Endometrial microvascular endothelial cells (primary cell): ENCODE measurements around the gene CSRP1. TPM values are rescaled to one million over a fixed set of nuclear protein-coding genes. Genes with fewer than 3 reads are reported as not detected.

Experiments
- in situ Hi-C: cut with HindIII; loops from 2 replicates; pipeline ENCODE4 v1.10.0; 2017; ENCODE audit warnings: low sequenced_read_pairs, low pct_unique_long_range_greater_than_20kb; ENCODE audit errors: inconsistent ontology term
- total RNA-seq: library from RNA; depleted of rRNA; stranded (reverse); fragments of >200 nt; gene quantifications from one replicate; pipeline ENCODE4 v1.2.3, GENCODE V29; 2015; ENCODE audit errors: inconsistent ontology term

CSRP1 gene
- total RNA-seq, 1 donor from 2014 or later: 2,449 TPM

DNA sequence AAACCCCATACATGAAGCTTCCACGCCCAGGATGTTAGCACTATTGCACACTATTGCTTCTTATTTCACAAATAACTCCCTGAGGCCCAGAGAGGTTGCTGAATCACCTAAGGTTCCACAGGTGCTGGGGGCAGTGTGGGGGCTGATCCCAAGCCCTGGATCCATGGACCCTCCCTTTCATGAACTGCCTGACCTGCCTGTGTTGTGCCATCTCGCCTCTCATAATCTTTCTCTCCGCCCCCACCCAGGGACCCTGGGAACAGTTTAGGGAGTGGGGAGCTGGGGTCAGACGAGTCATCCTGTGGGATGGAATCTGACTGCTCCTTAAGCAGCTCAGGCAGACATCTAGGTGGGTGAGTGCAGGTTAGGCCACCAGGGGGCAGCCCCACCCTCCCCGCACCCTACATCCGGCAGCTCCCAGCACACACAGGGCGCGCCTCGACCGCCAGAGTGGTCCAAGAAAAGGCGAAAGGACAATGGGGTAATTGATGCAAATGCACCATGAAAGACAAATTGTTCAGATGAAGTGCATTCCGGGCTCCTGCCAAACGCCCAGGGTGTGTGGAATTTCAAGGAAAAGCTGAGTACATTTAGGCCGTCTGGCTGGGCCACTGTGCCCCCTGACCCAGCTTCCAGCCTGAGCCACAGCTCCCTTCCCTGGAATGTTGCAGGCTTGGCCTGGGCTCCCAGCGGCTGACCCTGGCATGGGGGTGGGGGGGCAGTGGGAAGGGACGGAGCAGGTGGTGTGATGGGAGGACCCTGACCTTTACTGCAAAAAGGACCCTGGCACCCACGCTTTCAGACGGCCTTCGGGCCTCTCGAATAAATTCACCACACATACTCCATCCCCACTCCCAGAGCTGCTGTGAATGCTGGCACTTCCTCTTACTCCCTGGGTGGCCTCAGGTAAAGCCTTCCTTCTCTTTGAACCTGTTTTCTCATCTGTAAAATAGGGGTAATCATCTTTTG lies 58.7 kb downstream of the CSRP1 start:
- in situ Hi-C loops: no loop called here

DNA sequence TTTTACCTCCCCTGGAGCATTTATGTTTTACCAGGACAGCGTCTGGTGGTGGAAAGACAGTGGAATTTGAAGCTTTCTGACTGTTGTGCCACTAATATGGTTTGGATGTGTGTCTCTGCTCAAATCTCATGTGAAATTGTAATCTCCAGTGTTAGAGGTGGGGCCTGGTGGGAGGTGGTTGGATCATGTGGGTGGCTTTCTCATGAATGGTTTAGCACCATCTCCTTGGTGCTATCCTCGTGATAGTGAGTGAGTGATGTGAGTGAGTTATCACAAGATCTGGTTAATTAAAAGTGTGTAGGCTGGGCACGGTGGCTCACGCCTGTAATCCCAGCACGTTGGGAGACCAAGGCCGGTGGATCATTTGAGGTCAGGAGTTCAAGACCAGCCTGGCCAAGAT lies 61.6 kb downstream of the CSRP1 start:
- in situ Hi-C loops: no loop called here

DNA sequence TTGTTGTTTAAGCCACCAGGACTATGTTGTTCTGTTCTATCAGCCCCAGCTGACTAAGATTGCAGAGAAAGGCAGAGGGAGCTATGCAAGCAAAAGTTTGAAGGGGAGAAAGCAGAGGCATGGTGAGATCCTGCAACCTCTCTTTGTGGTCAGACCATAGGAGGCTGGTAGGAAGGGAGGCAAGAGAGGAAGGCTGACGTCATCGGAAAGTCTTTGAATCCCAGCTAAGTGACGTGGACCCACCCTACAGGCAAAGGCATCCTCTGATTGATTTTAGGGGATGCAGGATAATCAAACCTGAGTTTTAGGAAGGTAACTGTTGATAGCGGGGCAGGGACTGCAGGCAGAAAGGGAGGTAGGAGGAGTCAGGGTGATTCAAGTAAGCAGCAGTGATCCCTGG lies 62.1 kb downstream of the CSRP1 start:
- in situ Hi-C loops: no loop called here

DNA sequence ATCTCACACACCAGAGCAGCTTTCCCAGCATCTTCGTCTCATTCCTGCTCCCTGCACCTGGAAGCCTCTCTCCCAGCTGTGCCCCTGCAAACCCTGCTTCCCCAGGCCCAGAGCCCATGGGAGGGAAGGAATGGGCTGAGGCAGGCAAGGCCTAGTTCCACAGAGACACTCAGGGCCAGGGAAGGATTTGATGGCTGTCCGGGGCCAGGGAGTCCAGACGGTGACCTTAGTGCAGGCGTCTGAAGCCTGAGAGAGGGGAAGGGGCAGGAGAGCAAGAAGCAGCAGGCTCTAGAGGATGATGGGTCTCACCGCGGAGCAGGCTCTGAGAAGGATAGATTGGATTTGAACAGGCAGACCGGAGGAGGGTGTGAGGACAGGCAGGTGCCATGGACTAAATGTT lies 63.2 kb downstream of the CSRP1 start:
- in situ Hi-C loops: no loop called here

DNA sequence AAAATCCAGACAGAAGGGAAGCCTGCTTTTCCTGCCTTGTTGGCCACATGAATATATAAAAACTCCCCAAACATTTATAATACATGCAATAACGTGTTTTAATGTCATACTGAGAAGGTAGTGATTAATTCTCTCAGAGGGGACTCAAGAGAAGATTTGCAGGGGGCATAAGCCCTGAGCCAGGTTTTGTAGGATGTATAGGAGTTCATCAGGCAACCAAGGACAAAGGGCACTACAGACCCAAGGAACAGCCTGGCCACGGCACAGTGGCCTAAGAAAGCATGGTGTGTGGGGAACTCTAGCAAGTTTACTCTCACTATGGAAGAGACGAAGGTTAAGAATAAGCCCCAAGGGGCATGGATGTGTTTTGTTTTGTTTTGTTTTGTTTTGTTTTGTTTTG lies 70.0 kb downstream of the CSRP1 start:
- in situ Hi-C loops: no loop called here

DNA sequence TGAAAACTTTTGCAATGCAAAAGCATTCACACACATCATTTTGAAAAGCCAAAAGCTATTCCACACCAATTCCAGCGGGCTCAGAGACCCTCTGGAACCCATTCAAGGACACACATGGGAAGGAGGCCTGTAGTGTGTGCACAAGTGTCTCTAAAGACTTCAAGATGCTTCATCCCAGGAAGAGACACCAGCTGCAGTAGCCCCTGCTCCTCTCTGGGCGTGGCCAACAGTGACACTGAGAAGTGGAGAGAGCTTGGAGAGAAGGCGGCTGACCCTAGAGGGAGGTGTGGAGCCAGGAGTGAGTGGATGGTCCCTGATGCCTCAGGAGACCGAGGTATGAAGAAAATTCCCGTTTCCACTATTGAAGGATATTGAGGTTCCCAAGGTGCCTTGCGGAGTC lies 70.5 kb downstream of the CSRP1 start:
- in situ Hi-C loops: no loop called here

DNA sequence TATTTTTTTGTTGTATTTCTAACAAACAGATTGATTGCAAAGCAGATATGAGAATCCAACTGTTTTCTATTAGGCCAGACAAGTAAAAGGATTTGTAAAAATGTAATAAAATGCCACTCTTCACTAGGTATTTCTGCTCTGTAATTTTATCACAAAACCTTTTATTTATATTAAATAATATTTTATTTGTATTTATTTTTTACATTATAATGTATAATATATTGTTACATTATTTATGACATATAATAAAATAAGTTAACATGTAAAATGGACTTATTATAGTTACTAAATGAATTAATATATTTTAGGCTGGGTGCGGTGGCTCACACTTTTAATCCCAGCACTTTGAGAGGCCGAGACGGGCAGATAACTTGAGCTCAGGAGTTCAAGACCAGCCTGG lies 72.7 kb downstream of the CSRP1 start:
- in situ Hi-C loops: no loop called here

DNA sequence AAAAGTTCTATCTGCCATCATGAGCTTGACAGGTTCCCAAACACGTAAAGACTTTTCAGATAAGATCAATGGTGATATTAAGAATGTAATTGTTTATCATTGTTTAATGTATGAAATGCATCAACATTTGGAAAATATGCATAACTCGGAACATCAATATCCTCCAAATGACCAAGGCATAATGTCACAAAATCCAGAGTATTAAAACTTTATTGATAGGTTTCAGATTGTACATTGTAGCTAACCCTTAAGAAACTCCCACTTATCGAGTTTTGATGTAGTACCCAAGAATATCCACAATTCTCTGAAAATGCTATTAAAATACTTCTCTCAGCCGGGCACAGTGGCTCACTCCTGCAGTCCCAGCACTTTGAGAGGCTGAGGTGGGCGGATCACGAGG lies 73.3 kb downstream of the CSRP1 start:
- in situ Hi-C loops: no loop called here

Other genes with a start within 250 kb of the CSRP1 start
- gene PKP1, start 223.6 kb downstream of the CSRP1 start, total RNA-seq: not detected
- gene TNNT2, start 129.4 kb downstream of the CSRP1 start, total RNA-seq: not detected
- not detected for gene LAD1, start 107.8 kb downstream of the CSRP1 start, total RNA-seq
- not detected for gene TNNI1, start 85.4 kb downstream of the CSRP1 start, total RNA-seq
- 56.8 TPM for gene PHLDA3, start 37.9 kb downstream of the CSRP1 start, total RNA-seq
- gene NAV1, start 32.0 kb upstream of the CSRP1 start, total RNA-seq: 47.8 TPM